Left renal cortex interstitium (tissue), 4 donors: Measurements from ENCODE around the gene MEIOB. TPM values are rescaled to one million over a fixed set of nuclear protein-coding genes. Genes with fewer than 3 reads are reported as not detected.
"Not testable (repeated sequence)": the region's sequence is repeated elsewhere in the genome, so short reads cannot be mapped to it uniquely, and the experiment has no call there.

ENCODE experiments used
- DNase-seq, 4 donors: peaks; one replicate each; pipeline ENCODE4 v3.0.0-alpha.2; 2013; ENCODE audit warnings: low read depth in 4 of 4, low spot score in 2 of 4, missing footprints in 1 of 4
- polyA plus RNA-seq, 4 donors: library from polyadenylated mRNA; unstranded; fragments of 120-200 nt; gene quantifications; one replicate each; pipeline ENCODE4 v1.2.1, GENCODE V29; 2013; ENCODE audit not compliant: insufficient read length in 4 of 4

MEIOB gene
- polyA plus RNA-seq, 4 donors: 0.47 to 2.7 (median 1.0) TPM

- DNase-seq: no peak
These were observed 54.7 kb downstream of the MEIOB start for GRCh38 chr16:1817276-1817589.

- DNase-seq: no peak
These were observed 55.3 kb downstream of the MEIOB start for GRCh38 chr16:1816396-1817275.

- DNase-seq: no peak
These were observed 56.5 kb downstream of the MEIOB start for GRCh38 chr16:1815461-1815860.

- peak in 1 of 4 donors; percentile 58 for DNase-seq
These were observed 59.2 kb downstream of the MEIOB start for GRCh38 chr16:1812732-1813163.

GRCh38 chr16:1810536-1810935, 61.4 kb downstream of the MEIOB start:
- no peak for DNase-seq

- no peak for DNase-seq
These were observed 61.9 kb downstream of the MEIOB start for GRCh38 chr16:1810106-1810505.

GRCh38 chr16:1809281-1809801, 62.6 kb downstream of the MEIOB start:
- DNase-seq: no peak

GRCh38 chr16:1808691-1809090, 63.3 kb downstream of the MEIOB start:
- no peak for DNase-seq

GRCh38 chr16:1807626-1808025, 64.3 kb downstream of the MEIOB start:
- DNase-seq: no peak

- DNase-seq: no peak
These were observed 71.3 kb downstream of the MEIOB start for GRCh38 chr16:1800701-1801100.

GRCh38 chr16:1799263-1799662, 72.7 kb downstream of the MEIOB start:
- not testable (repeated sequence) for DNase-seq

- no peak for DNase-seq
These were observed 76.9 kb downstream of the MEIOB start for GRCh38 chr16:1794908-1795666.

GRCh38 chr16:1794221-1794871, 77.6 kb downstream of the MEIOB start:
- DNase-seq: no peak

GRCh38 chr16:1793578-1794220, 78.3 kb downstream of the MEIOB start, which contains the start of gene IGFALS:
TSS of gene IGFALS (minus strand) at chr16:1793705. CDS start at chr16:1793652, 53 bp downstream.
- DNase-seq: no peak

GRCh38 chr16:1792836-1793577, 79.0 kb downstream of the MEIOB start:
- no peak for DNase-seq

- no peak for DNase-seq
These were observed 79.8 kb downstream of the MEIOB start for GRCh38 chr16:1791943-1792812.

GRCh38 chr16:1791256-1791942, 80.6 kb downstream of the MEIOB start:
- DNase-seq: no peak

- DNase-seq: no peak
These were observed 81.2 kb downstream of the MEIOB start for GRCh38 chr16:1790611-1791255.
